Fibroblast of villous mesenchyme (primary cell): ENCODE measurements around the gene MCUB. TPM values are rescaled to one million over a fixed set of nuclear protein-coding genes. Genes with fewer than 3 reads are reported as not detected.

Source experiments
- DNase-seq: peaks from one replicate; pipeline ENCODE4 v3.0.0-alpha.2; 2010; ENCODE audit warnings: low read depth
- H3K4me3 ChIP-seq: 2 replicates; pipeline ENCODE4 v1.5.1; 2011; ENCODE audit warnings: low read depth, mild to moderate bottlenecking, low read length
- CTCF ChIP-seq: IDR thresholded peaks from 2 replicates; pipeline ENCODE4 v1.5.1; 2012; ENCODE audit warnings: low read depth, mild to moderate bottlenecking, low read length; ENCODE audit not compliant: insufficient read depth
- total RNA-seq: library from RNA; depleted of rRNA; stranded (reverse); fragments of >200 nt; gene quantifications from 2 replicates; pipeline ENCODE4 v1.2.3, GENCODE V29; 2012

MCUB gene
- total RNA-seq, 1 donor: 8.2 TPM

- no peak for DNase-seq
- H3K4me3 ChIP-seq: no peak overlapping the region
- TF ChIP-seq CTCF: no peak
Measured at GRCh38 chr4:109662771-109663170, 102.7 kb downstream of the MCUB start.

GRCh38 chr4:109665783-109666485 lies 105.9 kb downstream of the MCUB start:
- no peak for TF ChIP-seq CTCF
- no peak for DNase-seq
- H3K4me3 ChIP-seq: no peak overlapping the region

- DNase-seq: no peak
- no peak overlapping the region for H3K4me3 ChIP-seq
- no peak for TF ChIP-seq CTCF
Measured at GRCh38 chr4:109671350-109671749, 111.3 kb downstream of the MCUB start.

- no peak for TF ChIP-seq CTCF
- no peak overlapping the region for H3K4me3 ChIP-seq
- DNase-seq: no peak
Measured at GRCh38 chr4:109672169-109672930, 112.3 kb downstream of the MCUB start.

- DNase-seq: no peak
- TF ChIP-seq CTCF: no peak
- H3K4me3 ChIP-seq: no peak overlapping the region
Measured at GRCh38 chr4:109673303-109673702, 113.3 kb downstream of the MCUB start.

- DNase-seq: no peak
- TF ChIP-seq CTCF: no peak
- H3K4me3 ChIP-seq: no peak overlapping the region
Measured at GRCh38 chr4:109675181-109675580, 115.1 kb downstream of the MCUB start.
